GM18868 (cell line): ENCODE data around the gene RNF208.

Source experiments
- ATAC-seq: cut with Tn5 transposase; IDR thresholded peaks from one replicate; pipeline ENCODE4 v1.9.1; 2021; ENCODE audit warnings: mild to moderate bottlenecking, moderate library complexity; ENCODE audit not compliant: unreplicated experiment

The RNF208 gene

GRCh38 chr9:137178201-137178938 is 43.7 kb downstream of the RNF208 start:
- ATAC-seq: no peak

- ATAC-seq: no peak
Observed at GRCh38 chr9:137176302-137177182, 45.5 kb downstream of the RNF208 start.

GRCh38 chr9:137175345-137175961 is 46.6 kb downstream of the RNF208 start:
- no peak for ATAC-seq

GRCh38 chr9:137174722-137175293 is 47.2 kb downstream of the RNF208 start:
- ATAC-seq: no peak

- ATAC-seq: no peak
Observed at GRCh38 chr9:137173796-137174664, 48.0 kb downstream of the RNF208 start.

GRCh38 chr9:137172901-137173795 is 48.9 kb downstream of the RNF208 start:
- ATAC-seq: no peak

- ATAC-seq: no peak
Observed at GRCh38 chr9:137171149-137171900, 50.7 kb downstream of the RNF208 start.

GRCh38 chr9:137170486-137171148 is 51.4 kb downstream of the RNF208 start:
- no peak for ATAC-seq
